Neural cell (in vitro differentiated cells): ENCODE results near the gene CACNA1E. TPM values are rescaled to one million over a fixed set of nuclear protein-coding genes. Genes with fewer than 3 reads are reported as not detected.

Experiments
- H2AFZ ChIP-seq: fragments of 200-600, 300-800 bp; sonication (generic), shearing (Covaris generic); 2 replicates; pipeline ENCODE4 v1.6.0; 2014; ENCODE audit warnings: low read depth, mild to moderate bottlenecking, antibody characterized with exemption, low read length, moderate library complexity
- H3F3A ChIP-seq: fragments of 200-600 bp; shearing (Covaris generic); 2 replicates; pipeline ENCODE4 v1.6.1; 2016; ENCODE audit warnings: mild to moderate bottlenecking, moderate library complexity, mixed read lengths, antibody characterized with exemption, low read length; ENCODE audit not compliant: insufficient read depth, poor library complexity, severe bottlenecking
- H3K27ac ChIP-seq: fragments of 200-600, 300-800 bp; sonication (generic), shearing (Covaris generic); 2 replicates; pipeline ENCODE4 v1.5.1; 2014; ENCODE audit warnings: mild to moderate bottlenecking, low read length, moderate library complexity
- H3K27me3 ChIP-seq: fragments of 300-800, 200-600 bp; sonication (generic), shearing (Covaris generic); 2 replicates; pipeline ENCODE4 v1.6.0; 2014; ENCODE audit warnings: mild to moderate bottlenecking, low read depth, low read length, moderate library complexity; ENCODE audit not compliant: insufficient read depth
- H3K36me3 ChIP-seq: fragments of 300-800, 200-600 bp; sonication (generic), shearing (Covaris generic); 2 replicates; pipeline ENCODE4 v1.5.1; 2014; ENCODE audit warnings: mild to moderate bottlenecking, antibody characterized with exemption, low read length, moderate library complexity; ENCODE audit not compliant: insufficient read depth
- H3K4me2 ChIP-seq: fragments of 300-800, 200-600 bp; sonication (generic), shearing (Covaris generic); 2 replicates; pipeline ENCODE4 v1.6.0; 2014; ENCODE audit warnings: mild to moderate bottlenecking, low read length
- H3K4me3 ChIP-seq: fragments of 300-800, 200-600 bp; sonication (generic), shearing (Covaris generic); 2 replicates; pipeline ENCODE4 v1.5.1; 2014; ENCODE audit warnings: mild to moderate bottlenecking, low read length, moderate library complexity
- H3K79me2 ChIP-seq: fragments of 200-600 bp; shearing (Covaris generic); replicated peaks from 2 replicates; pipeline ENCODE4 v1.6.0; 2014; ENCODE audit warnings: mild to moderate bottlenecking, low read length, moderate library complexity; ENCODE audit not compliant: insufficient read depth
- H3K9ac ChIP-seq: fragments of 300-800, 200-600 bp; sonication (generic), shearing (Covaris generic); 2 replicates; pipeline ENCODE4 v1.6.1; 2016; ENCODE audit warnings: mild to moderate bottlenecking, low read length, mixed read lengths
- H3K9me2 ChIP-seq: fragments of 200-600 bp; shearing (Covaris generic); 2 replicates; pipeline ENCODE4 v1.6.1; 2016; ENCODE audit warnings: mild to moderate bottlenecking, low read length, mixed read lengths; ENCODE audit not compliant: insufficient read depth
- H3K9me3 ChIP-seq: fragments of 200-600, 300-800 bp; sonication (generic), shearing (Covaris generic); 2 replicates; pipeline ENCODE4 v1.6.1; 2016; ENCODE audit warnings: mild to moderate bottlenecking, mixed run types, low read length, moderate library complexity, mixed read lengths
- H4K20me1 ChIP-seq: fragments of 200-600 bp; shearing (Covaris generic); 2 replicates; pipeline ENCODE4 v1.6.1; 2016; ENCODE audit warnings: mild to moderate bottlenecking, mixed run types; ENCODE audit not compliant: insufficient read depth
- CTCF ChIP-seq: fragments of 450-650 bp; IDR thresholded peaks from 2 replicates; pipeline ENCODE4 v1.5.1; 2014; ENCODE audit warnings: antibody characterized with exemption, mild to moderate bottlenecking, moderate library complexity; ENCODE audit not compliant: poor library complexity, severe bottlenecking
- EP300 ChIP-seq: fragments of 450-650 bp; conservative IDR thresholded peaks from 2 replicates; pipeline ENCODE4 v1.6.1; 2014; ENCODE audit warnings: antibody characterized with exemption, mild to moderate bottlenecking, moderate library complexity; ENCODE audit not compliant: poor library complexity, severe bottlenecking
- EZH2 ChIP-seq: fragments of 200-600, 300-800 bp; shearing (Covaris generic), sonication (generic); IDR thresholded peaks from 2 replicates; pipeline ENCODE4 v1.6.1; 2014; ENCODE audit warnings: antibody characterized with exemption, low read length, borderline replicate concordance, mild to moderate bottlenecking; ENCODE audit not compliant: insufficient read depth, poor library complexity, severe bottlenecking
- MXI1 ChIP-seq: fragments of 450-650 bp; conservative IDR thresholded peaks from 2 replicates; pipeline ENCODE4 v1.6.1; 2014; ENCODE audit warnings: antibody characterized with exemption, mild to moderate bottlenecking; ENCODE audit not compliant: poor library complexity, severe bottlenecking
- POLR2AphosphoS5 ChIP-seq: IDR thresholded peaks from 2 replicates; pipeline ENCODE4 v1.6.1; 2012
- RAD21 ChIP-seq: fragments of 450-650 bp; conservative IDR thresholded peaks from 2 replicates; pipeline ENCODE4 v1.6.1; 2014; ENCODE audit warnings: antibody characterized with exemption, mild to moderate bottlenecking, moderate library complexity
- SMC3 ChIP-seq: fragments of 450-650 bp; conservative IDR thresholded peaks from 2 replicates; pipeline ENCODE4 v1.6.1; 2014; ENCODE audit warnings: antibody characterized with exemption, mild to moderate bottlenecking, moderate library complexity; ENCODE audit not compliant: poor library complexity
- TAF1 ChIP-seq: IDR thresholded peaks from 2 replicates; pipeline ENCODE4 v1.6.1; 2012; ENCODE audit warnings: low read depth
- polyA plus RNA-seq: library from polyadenylated mRNA; depleted of rRNA; stranded (reverse); fragments of >200 nt; gene quantifications from 2 replicates; pipeline ENCODE4 v1.2.3, GENCODE V29; 2014
- TF ChIP-seq, protein P1 (sequence below): IDR thresholded peaks from 2 replicates; pipeline ENCODE4 v1.6.1; 2012; ENCODE audit warnings: borderline replicate concordance

Gene CACNA1E
- polyA plus RNA-seq, 1 donor from 2014 or later: 29.5 TPM

DNA sequence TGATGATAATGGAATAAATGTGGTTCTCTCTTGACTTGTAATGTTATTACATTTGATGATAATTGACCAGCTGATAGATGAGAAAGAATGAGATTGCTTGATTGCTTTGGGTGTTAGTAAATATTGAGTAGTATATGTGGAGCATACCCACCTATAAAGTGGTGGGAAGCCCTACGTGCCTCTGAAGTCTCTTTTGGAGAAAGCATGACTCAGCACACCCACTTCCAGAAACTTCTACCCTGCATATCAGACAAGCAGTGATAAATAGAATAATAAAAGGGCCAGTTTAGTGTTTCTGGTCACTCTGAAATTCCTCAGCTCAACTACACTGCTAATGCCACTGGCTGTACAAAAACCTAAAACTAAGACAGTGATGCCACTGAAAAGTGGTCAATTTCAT is 289.4 kb downstream of the CACNA1E start:
- Histone ChIP-seq H3K36me3 (peaks cover 6% of the 10 kb centered on the region), H3K27me3 (no peaks in the 10 kb centered on the region), H3K4me3 (no peak overlapping the region), H3F3A (no peaks in the 10 kb centered on the region), H2AFZ (no peak overlapping the region), H3K9me2 (no peaks in the 10 kb centered on the region), H4K20me1 (no peaks in the 10 kb centered on the region), H3K4me2 (no peak overlapping the region), H3K27ac (no peak overlapping the region), H3K9ac (no peak overlapping the region), H3K9me3 (no peaks in the 10 kb centered on the region), H3K79me2 (no peaks in the 10 kb centered on the region)
- TF ChIP-seq CTCF (no peak), TAF1 (no peak), POLR2AphosphoS5 (no peak), EP300 (no peak), SMC3 (no peak), MXI1 (no peak), RAD21 (no peak), EZH2 (no peak)
- TF ChIP-seq, protein P1, sequence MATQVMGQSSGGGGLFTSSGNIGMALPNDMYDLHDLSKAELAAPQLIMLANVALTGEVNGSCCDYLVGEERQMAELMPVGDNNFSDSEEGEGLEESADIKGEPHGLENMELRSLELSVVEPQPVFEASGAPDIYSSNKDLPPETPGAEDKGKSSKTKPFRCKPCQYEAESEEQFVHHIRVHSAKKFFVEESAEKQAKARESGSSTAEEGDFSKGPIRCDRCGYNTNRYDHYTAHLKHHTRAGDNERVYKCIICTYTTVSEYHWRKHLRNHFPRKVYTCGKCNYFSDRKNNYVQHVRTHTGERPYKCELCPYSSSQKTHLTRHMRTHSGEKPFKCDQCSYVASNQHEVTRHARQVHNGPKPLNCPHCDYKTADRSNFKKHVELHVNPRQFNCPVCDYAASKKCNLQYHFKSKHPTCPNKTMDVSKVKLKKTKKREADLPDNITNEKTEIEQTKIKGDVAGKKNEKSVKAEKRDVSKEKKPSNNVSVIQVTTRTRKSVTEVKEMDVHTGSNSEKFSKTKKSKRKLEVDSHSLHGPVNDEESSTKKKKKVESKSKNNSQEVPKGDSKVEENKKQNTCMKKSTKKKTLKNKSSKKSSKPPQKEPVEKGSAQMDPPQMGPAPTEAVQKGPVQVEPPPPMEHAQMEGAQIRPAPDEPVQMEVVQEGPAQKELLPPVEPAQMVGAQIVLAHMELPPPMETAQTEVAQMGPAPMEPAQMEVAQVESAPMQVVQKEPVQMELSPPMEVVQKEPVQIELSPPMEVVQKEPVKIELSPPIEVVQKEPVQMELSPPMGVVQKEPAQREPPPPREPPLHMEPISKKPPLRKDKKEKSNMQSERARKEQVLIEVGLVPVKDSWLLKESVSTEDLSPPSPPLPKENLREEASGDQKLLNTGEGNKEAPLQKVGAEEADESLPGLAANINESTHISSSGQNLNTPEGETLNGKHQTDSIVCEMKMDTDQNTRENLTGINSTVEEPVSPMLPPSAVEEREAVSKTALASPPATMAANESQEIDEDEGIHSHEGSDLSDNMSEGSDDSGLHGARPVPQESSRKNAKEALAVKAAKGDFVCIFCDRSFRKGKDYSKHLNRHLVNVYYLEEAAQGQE: no peak

DNA sequence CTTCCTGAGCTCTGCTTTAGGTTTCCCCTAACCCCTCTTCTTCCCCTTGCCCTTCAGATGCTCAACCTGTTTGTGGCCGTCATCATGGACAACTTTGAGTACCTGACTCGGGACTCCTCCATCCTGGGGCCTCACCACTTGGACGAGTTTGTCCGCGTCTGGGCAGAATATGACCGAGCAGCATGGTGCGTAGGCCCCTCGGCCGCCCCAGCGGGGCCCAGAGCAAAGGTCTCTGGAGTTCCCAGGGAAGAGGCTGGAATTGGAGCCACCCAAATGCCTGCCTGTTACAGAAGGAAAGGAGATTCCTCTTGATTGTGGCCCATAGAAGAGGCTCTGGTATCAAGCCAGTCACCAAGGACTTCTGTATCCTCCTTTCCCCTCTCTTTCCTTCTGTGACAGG is 292.7 kb downstream of the CACNA1E start:
- Histone ChIP-seq H4K20me1 (no peaks in the 10 kb centered on the region), H3K79me2 (no peaks in the 10 kb centered on the region), H3K27ac (no peak overlapping the region), H2AFZ (no peak overlapping the region), H3K4me2 (no peak overlapping the region), H3K36me3 (no peaks in the 10 kb centered on the region), H3K27me3 (no peaks in the 10 kb centered on the region), H3F3A (no peaks in the 10 kb centered on the region), H3K9ac (no peak overlapping the region), H3K4me3 (no peak overlapping the region), H3K9me2 (no peaks in the 10 kb centered on the region), H3K9me3 (no peaks in the 10 kb centered on the region)
- TF ChIP-seq, protein P1: no peak
